Caco-2 (cell line): ENCODE results near the gene SLC9A3. TPM values are rescaled to one million over a fixed set of nuclear protein-coding genes. Genes with fewer than 3 reads are reported as not detected.

Source experiments
- BruUV-seq: library from RNA; stranded (reverse); fragments of 400-500 nt; replicated peaks from 2 replicates; lab custom pipeline; 2021; lab: Mats Ljungman, UMichigan
- CTCF ChIA-PET: fragments of 300-600 bp; sonication (Branson Sonifier 250); formaldehyde crosslinking; loops from one replicate; lab custom pipeline; 2022; ENCODE audit warnings: antibody characterized with exemption; lab: Charles Lee
- POLR2A ChIA-PET: fragments of 300-600 bp; sonication (Branson Sonifier 250); formaldehyde crosslinking; loops from one replicate; lab custom pipeline; 2022; ENCODE audit warnings: antibody characterized with exemption; lab: Charles Lee
- DNase-seq, 2 experiments: peaks; one replicate each; pipeline versions ENCODE4 v3.0.0 to v3.0.0-alpha.2; 2020 to 2022
- H3K27me3 ChIP-seq: replicated peaks from 2 replicates; pipeline ENCODE4 v1.6.0; 2011; ENCODE audit warnings: low read length; ENCODE audit not compliant: control insufficient read depth, insufficient read depth
- H3K36me3 ChIP-seq: 2 replicates; pipeline ENCODE4 v1.5.1; 2011; ENCODE audit warnings: low read length; ENCODE audit not compliant: control insufficient read depth, insufficient read depth
- H3K4me1 ChIP-seq: fragments of 250-450 bp; sonication (Bioruptor Pico); 2 replicates; pipeline ENCODE4 v1.5.1; 2020; ENCODE audit warnings: mild to moderate bottlenecking
- H3K4me3 ChIP-seq: 2 replicates; pipeline ENCODE4 v1.5.1; 2011; ENCODE audit warnings: low read depth, mild to moderate bottlenecking, control low read depth, low read length
- H3K9me3 ChIP-seq: fragments of 250-450 bp; sonication (Bioruptor Pico); 2 replicates; pipeline ENCODE4 v1.5.1; 2020; ENCODE audit warnings: mild to moderate bottlenecking, moderate library complexity
- H3K27ac Mint-ChIP-seq: one replicate; pipeline ENCODE4 v1.8.0; 2022; ENCODE audit warnings: mixed read lengths; ENCODE audit not compliant: unreplicated experiment
- H3K27me3 Mint-ChIP-seq: one replicate; pipeline ENCODE4 v1.8.0; 2022; ENCODE audit warnings: mixed read lengths; ENCODE audit not compliant: insufficient read depth, unreplicated experiment
- H3K36me3 Mint-ChIP-seq: one replicate; pipeline ENCODE4 v1.8.0; 2022; ENCODE audit warnings: mild to moderate bottlenecking, mixed read lengths; ENCODE audit not compliant: insufficient read depth, unreplicated experiment
- H3K4me1 Mint-ChIP-seq: one replicate; pipeline ENCODE4 v1.8.0; 2022; ENCODE audit warnings: low read depth, mixed read lengths; ENCODE audit not compliant: unreplicated experiment
- H3K4me3 Mint-ChIP-seq: one replicate; pipeline ENCODE4 v1.8.0; 2022; ENCODE audit warnings: mild to moderate bottlenecking, moderate library complexity, mixed read lengths; ENCODE audit not compliant: unreplicated experiment
- H3K9me3 Mint-ChIP-seq: one replicate; pipeline ENCODE4 v1.8.0; 2022; ENCODE audit warnings: mixed read lengths; ENCODE audit not compliant: unreplicated experiment
- CTCF ChIP-seq, 2 experiments: fragments of 200-600 bp in 1 of 2; IDR thresholded peaks; 1 replicate in 1 of 2; 2 replicates in 1 of 2; pipeline versions ENCODE4 v1.5.1 to v1.8.0; 2011 to 2022; ENCODE audit warnings: antibody characterized with exemption in 1 of 2, control low read depth in 1 of 2, inconsistent platforms in 1 of 2, low read depth in 1 of 2, low read length in 1 of 2, mild to moderate bottlenecking in 1 of 2, moderate library complexity in 1 of 2; ENCODE audit not compliant: insufficient read depth in 1 of 2, severe bottlenecking in 1 of 2, unreplicated experiment in 1 of 2
- intact Hi-C: fragments of 100-400 bp; cut with micrococcal nuclease; formaldehyde crosslinking; loops from one replicate; pipeline ENCODE4 v1.10.0; 2022; ENCODE audit not compliant: unreplicated experiment
- total RNA-seq: library from RNA; stranded (reverse); gene quantifications from 2 replicates; pipeline ENCODE4 v1.2.3, GENCODE V29; 2022

Gene SLC9A3
- total RNA-seq, 1 experiment from 2014 or later, result 3.4 TPM

DNA sequence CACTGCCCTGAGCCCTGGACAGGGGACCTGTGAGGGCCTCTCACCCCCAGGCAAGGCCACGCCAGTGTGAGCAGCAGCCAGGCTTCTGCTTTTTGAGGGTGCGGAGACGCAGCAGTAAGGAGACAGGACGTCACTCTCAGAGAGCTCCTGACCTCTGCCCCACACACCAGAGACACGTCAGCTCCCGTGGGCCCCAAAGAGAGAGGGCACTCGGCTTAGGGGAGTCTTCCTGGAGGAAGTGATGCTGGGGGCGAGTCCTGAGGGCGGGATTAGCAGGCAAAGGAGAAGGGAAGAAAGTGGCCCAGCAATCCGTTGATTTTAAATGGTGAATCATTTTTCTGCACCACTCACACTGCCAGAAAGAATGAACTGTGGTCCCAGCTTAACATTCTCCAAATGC, 24.0 kb upstream of the SLC9A3 start:
- DNase-seq, result peak in 1 of 2 experiments; percentile 39
- ChIA-PET POLR2A (no interaction called here), CTCF (no interaction called here)
- no peaks in the 10 kb centered on the region for H3K4me1 Mint-ChIP-seq
- H3K36me3 Mint-ChIP-seq, result no peaks in the 10 kb centered on the region
- no peak overlapping the region for H3K4me3 Mint-ChIP-seq
- BruUV-seq, result no TSS peak
- peak overlapping the region; percentile 24 for H3K27ac Mint-ChIP-seq
- H3K9me3 ChIP-seq, result no peaks in the 10 kb centered on the region
- peaks cover 10% of the 10 kb centered on the region for H3K4me1 ChIP-seq
- H3K27me3 ChIP-seq, result no peaks in the 10 kb centered on the region
- no peak for TF ChIP-seq CTCF (IDR thresholded peaks at IDR 0.05; ENCODE audit: insufficient read depth in 1 of 2, low read depth in 1 of 2, low read length in 1 of 2, severe bottlenecking in 1 of 2, unreplicated experiment in 1 of 2)
- intact Hi-C loops, result no loop called here
- H3K9me3 Mint-ChIP-seq, result no peaks in the 10 kb centered on the region
- no peaks in the 10 kb centered on the region for H3K36me3 ChIP-seq
- peaks cover 11% of the 10 kb centered on the region for H3K27me3 Mint-ChIP-seq
- H3K4me3 ChIP-seq, result no peak overlapping the region

DNA sequence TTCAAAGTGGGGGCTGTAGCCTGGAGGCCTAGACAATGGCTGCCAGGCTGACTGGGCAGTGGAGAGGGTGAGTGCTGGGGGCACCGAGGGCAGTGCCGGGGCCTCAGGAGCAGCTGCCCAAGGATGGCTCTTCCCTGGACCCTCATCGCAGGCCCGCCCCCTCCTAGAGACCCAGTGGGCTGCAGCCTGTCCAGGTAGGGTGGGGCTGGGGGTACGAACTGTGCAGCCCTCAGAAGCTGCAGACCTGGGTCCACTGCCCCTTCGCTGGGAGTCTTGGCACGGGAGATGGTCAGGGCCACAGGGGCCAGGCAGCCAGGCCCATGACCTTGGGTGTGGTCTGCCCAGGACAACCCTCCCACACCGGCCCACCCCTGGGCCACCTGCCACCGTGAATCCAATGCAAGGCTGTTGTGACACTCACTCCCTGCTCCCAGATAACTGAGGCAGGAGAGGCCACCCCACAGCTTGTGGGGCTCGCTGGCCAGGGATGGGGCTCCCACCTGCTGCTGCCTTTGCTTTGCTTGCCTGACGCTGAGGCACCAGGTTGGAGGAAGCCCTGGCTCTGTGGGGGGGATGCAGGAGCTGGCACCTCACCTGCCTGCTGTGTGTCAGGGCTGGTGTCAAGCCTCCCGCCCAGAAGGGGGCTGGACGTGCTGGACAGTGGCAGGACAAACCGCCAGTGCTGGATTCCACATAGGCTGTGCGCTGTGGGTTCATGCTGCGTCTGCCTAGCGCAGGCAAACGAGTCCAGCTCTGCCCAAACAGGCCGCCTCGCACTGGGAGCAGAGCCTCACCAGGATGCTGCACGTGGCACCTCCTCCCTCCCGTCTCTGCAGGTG, 23.1 kb upstream of the SLC9A3 start:
- POLR2A ChIA-PET, result no interaction called here
- no peaks in the 10 kb centered on the region for H3K36me3 Mint-ChIP-seq
- no peaks in the 10 kb centered on the region for H3K9me3 ChIP-seq
- no peak overlapping the region for H3K4me3 ChIP-seq
- no peaks in the 10 kb centered on the region for H3K4me1 Mint-ChIP-seq
- intact Hi-C loops, result no loop called here
- DNase-seq, result peak in 1 of 2 experiments; percentile 32
- peaks cover 10% of the 10 kb centered on the region for H3K4me1 ChIP-seq
- no peak for TF ChIP-seq CTCF (IDR thresholded peaks at IDR 0.05; ENCODE audit: insufficient read depth in 1 of 2, low read depth in 1 of 2, low read length in 1 of 2, severe bottlenecking in 1 of 2, unreplicated experiment in 1 of 2)
- H3K27me3 ChIP-seq, result no peaks in the 10 kb centered on the region
- CTCF ChIA-PET, result no interaction called here
- peaks cover 11% of the 10 kb centered on the region for H3K27me3 Mint-ChIP-seq
- no TSS peak for BruUV-seq
- H3K9me3 Mint-ChIP-seq, result no peaks in the 10 kb centered on the region
- H3K36me3 ChIP-seq, result no peaks in the 10 kb centered on the region
- no peak overlapping the region for H3K4me3 Mint-ChIP-seq
- no peak overlapping the region for H3K27ac Mint-ChIP-seq

GRCh38 chr5:546376-546908, 22.2 kb upstream of the SLC9A3 start:
- Histone ChIP-seq H3K27me3 (no peaks in the 10 kb centered on the region), H3K36me3 (no peaks in the 10 kb centered on the region), H3K4me1 (peaks cover 10% of the 10 kb centered on the region), H3K4me3 (no peak overlapping the region), H3K9me3 (no peaks in the 10 kb centered on the region)
- no peaks in the 10 kb centered on the region for H3K9me3 Mint-ChIP-seq
- no peak overlapping the region for H3K4me3 Mint-ChIP-seq
- no peak for TF ChIP-seq CTCF (IDR thresholded peaks at IDR 0.05; ENCODE audit: insufficient read depth in 1 of 2, low read depth in 1 of 2, low read length in 1 of 2, severe bottlenecking in 1 of 2, unreplicated experiment in 1 of 2)
- no TSS peak for BruUV-seq
- peak in 1 of 2 experiments; percentile 45 for DNase-seq
- H3K36me3 Mint-ChIP-seq, result no peaks in the 10 kb centered on the region
- POLR2A ChIA-PET, result no interaction called here
- CTCF ChIA-PET, result no interaction called here
- H3K4me1 Mint-ChIP-seq, result no peaks in the 10 kb centered on the region
- intact Hi-C loops, result no loop called here
- peaks cover 11% of the 10 kb centered on the region for H3K27me3 Mint-ChIP-seq
- H3K27ac Mint-ChIP-seq, result no peak overlapping the region
